Stomach (tissue), 9 donors: ENCODE measurements around the gene SMIM36. TPM values are rescaled to one million over a fixed set of nuclear protein-coding genes. Genes with fewer than 3 reads are reported as not detected.
"Not testable (repeated sequence)": the region's sequence is repeated elsewhere in the genome, so short reads cannot be mapped to it uniquely, and the experiment has no call there.

Source experiments
- DNase-seq, 2 donors: peaks; one replicate each; pipeline versions ENCODE4 v3.0.0 to v3.0.0-alpha.2; 2013 to 2019
- H3K27ac ChIP-seq, 5 donors: fragments of 200-600 bp in 4 of 5; sonication (generic) in 4 of 5; one replicate each; pipeline ENCODE4 v1.5.1; 2013 to 2019; ENCODE audit warnings: mild to moderate bottlenecking in 1 of 5, moderate library complexity in 1 of 5
- H3K27me3 ChIP-seq, 3 donors: fragments of 200-600 bp; sonication (generic); one replicate each; pipeline ENCODE4 v1.5.1; 2017 to 2019; ENCODE audit warnings: mixed run types in 1 of 3
- H3K36me3 ChIP-seq, 4 donors: fragments of 200-600 bp; sonication (generic); 1 replicate in 3 of 4; 2 replicates in 1 of 4; pipeline ENCODE4 v1.5.1; 2016 to 2019
- H3K4me1 ChIP-seq, 4 donors: fragments of 200-600 bp; sonication (generic); one replicate each; pipeline ENCODE4 v1.5.1; 2016 to 2019
- H3K4me3 ChIP-seq, 4 donors: fragments of 200-600 bp; sonication (generic) in 3 of 4; one replicate each; pipeline ENCODE4 v1.5.1; 2016 to 2019; ENCODE audit warnings: mild to moderate bottlenecking in 1 of 4
- H3K9me3 ChIP-seq, 4 donors: fragments of 200-600 bp; sonication (generic); one replicate each; pipeline ENCODE4 v1.5.1; 2016 to 2019
- CTCF ChIP-seq, 7 experiments: fragments of 450-650 bp in 4 of 7; fragments of 200-600 bp in 3 of 7; sonication (generic) in 3 of 7; IDR thresholded peaks; one replicate each; pipeline ENCODE4 v1.5.1; 2016 to 2019; ENCODE audit warnings: antibody characterized with exemption in 7 of 7, control low read depth in 2 of 7, mild to moderate bottlenecking in 1 of 7
- EP300 ChIP-seq: sonication (generic); formaldehyde crosslinking; IDR thresholded peaks from one replicate; pipeline ENCODE4 v1.6.1; 2017; ENCODE audit warnings: antibody characterized with exemption
- POLR2A ChIP-seq, 4 donors: fragments of 450-650 bp; IDR thresholded peaks; one replicate each; pipeline ENCODE4 v1.6.1; 2016; ENCODE audit warnings: antibody characterized with exemption in 4 of 4, control low read depth in 2 of 4, mild to moderate bottlenecking in 1 of 4, moderate library complexity in 1 of 4
- POLR2AphosphoS5 ChIP-seq, 3 donors: sonication (generic); formaldehyde crosslinking; IDR thresholded peaks; one replicate each; pipeline ENCODE4 v1.6.1; 2016; ENCODE audit warnings: antibody characterized with exemption in 3 of 3
- WGBS, 5 donors: extraction: QIAGEN DNeasy Blood & Tissue Kit in 3 of 5; methylation state at CpG; one replicate each; pipeline versions ENCODE4 v1.1.5 to v1.1.7; 2013 to 2018; 5-methylcytosine and 5-hydroxymethylcytosine counted together
- intact Hi-C: fragments of 100-400 bp; cut with DNase I; formaldehyde crosslinking; loops from one replicate; pipeline ENCODE4 v1.15.1; 2023; ENCODE audit warnings: low total_unique reads
- polyA plus RNA-seq, 3 donors: library from polyadenylated mRNA; stranded (reverse); fragments of 200-250 nt; gene quantifications; one replicate each; pipeline ENCODE4 v1.2.3, GENCODE V29; 2013
- total RNA-seq, 5 donors: library from RNA; depleted of rRNA; stranded (reverse); fragments of >200 nt; gene quantifications; one replicate each; pipeline versions ENCODE4 v1.1.0 to v1.2.3, GENCODE V29; 2014 to 2016
- donor health status: healthy with polysubstance abuse.
- donor health status: Bipolar disorder and iron deficiency.
- donor health status: healthy.

Gene SMIM36
- total and polyA plus RNA-seq, 8 donors: not detected

- no peak for TF ChIP-seq EP300
- TF ChIP-seq POLR2A (IDR thresholded peaks at IDR 0.05): no peak
- TF ChIP-seq POLR2AphosphoS5 (IDR thresholded peaks at IDR 0.05): no peak
- no peak for TF ChIP-seq CTCF (IDR thresholded peaks at IDR 0.05)
- Histone ChIP-seq H3K4me1 (peaks cover 0 to 6% (median 0%) of the 10 kb centered on the region in 4 donors), H3K9me3 (no peaks in the 10 kb centered on the region), H3K27ac (no peak overlapping the region), H3K4me3 (no peak overlapping the region), H3K27me3 (no peaks in the 10 kb centered on the region), H3K36me3 (peaks cover 21 to 80% (median 73%) of the 10 kb centered on the region in 4 donors)
- intact Hi-C loops: no loop called here
- no peak for DNase-seq
- 87 to 92% (median 91%) methylated on average over 5 of the region's 5 CpGs for whole genome bisulfite sequencing, 5 donors
Observed at GRCh38 chr17:55410722-55411462, 100.4 kb downstream of the SMIM36 start.

- no peak overlapping the region for H3K27ac ChIP-seq
- no peak for DNase-seq
- H3K4me3 ChIP-seq: no peak overlapping the region
- H3K36me3 ChIP-seq: peaks cover 25 to 96% (median 86%) of the 10 kb centered on the region in 4 donors
- TF ChIP-seq CTCF (IDR thresholded peaks at IDR 0.05) (no peak), POLR2AphosphoS5 (IDR thresholded peaks at IDR 0.05) (no peak), POLR2A (IDR thresholded peaks at IDR 0.05) (no peak), EP300 (no peak)
- H3K9me3 ChIP-seq: no peaks in the 10 kb centered on the region
- 93 to 97% (median 94%) methylated on average over 4 of the region's 4 CpGs for WGBS, 5 donors
- intact Hi-C loops: no loop called here
- no peaks in the 10 kb centered on the region for H3K27me3 ChIP-seq
- no peaks in the 10 kb centered on the region for H3K4me1 ChIP-seq
Observed at GRCh38 chr17:55409030-55409800, 102.0 kb downstream of the SMIM36 start.

GRCh38 chr17:55407641-55408566 is 103.3 kb downstream of the SMIM36 start:
- no peaks in the 10 kb centered on the region for H3K9me3 ChIP-seq
- no peaks in the 10 kb centered on the region for H3K4me1 ChIP-seq
- intact Hi-C loops: no loop called here
- 61 to 82% (median 68%) methylated on average over 5 of the region's 5 CpGs for WGBS, 5 donors
- peaks cover 24 to 98% (median 88%) of the 10 kb centered on the region in 4 donors for H3K36me3 ChIP-seq
- H3K27ac ChIP-seq: no peak overlapping the region
- H3K4me3 ChIP-seq: no peak overlapping the region
- no peaks in the 10 kb centered on the region for H3K27me3 ChIP-seq
- no peak for TF ChIP-seq POLR2A (IDR thresholded peaks at IDR 0.05)
- TF ChIP-seq CTCF (IDR thresholded peaks at IDR 0.05): no peak
- TF ChIP-seq EP300: no peak
- no peak for TF ChIP-seq POLR2AphosphoS5 (IDR thresholded peaks at IDR 0.05)
- no peak for DNase-seq

GRCh38 chr17:55405600-55405999 is 105.7 kb downstream of the SMIM36 start:
- intact Hi-C loops: no loop called here
- Histone ChIP-seq H3K4me1 (no peaks in the 10 kb centered on the region), H3K4me3 (no peak overlapping the region), H3K27me3 (no peaks in the 10 kb centered on the region), H3K36me3 (peaks cover 23 to 98% (median 89%) of the 10 kb centered on the region in 4 donors), H3K27ac (no peak overlapping the region), H3K9me3 (no peaks in the 10 kb centered on the region)
- no peak for DNase-seq
- no peak for TF ChIP-seq POLR2AphosphoS5 (IDR thresholded peaks at IDR 0.05)
- TF ChIP-seq POLR2A (IDR thresholded peaks at IDR 0.05): no peak
- no peak for TF ChIP-seq EP300
- TF ChIP-seq CTCF (IDR thresholded peaks at IDR 0.05): no peak
- WGBS, 5 donors: 87 to 96% (median 90%) methylated on average over 1 of the region's 1 CpG

- H3K9me3 ChIP-seq, intact Hi-C loops, H3K4me1 ChIP-seq, H3K4me3 ChIP-seq, H3K27ac ChIP-seq, DNase-seq, H3K27me3 ChIP-seq: not testable (repeated sequence)
- WGBS, 5 donors: 88 to 96% (median 95%) methylated on average over 5 of the region's 5 CpGs
- H3K36me3 ChIP-seq: peaks cover 15 to 97% (median 87%) of the 10 kb centered on the region in 4 donors
Observed at GRCh38 chr17:55404197-55404596, 107.1 kb downstream of the SMIM36 start.
